Measurements from ENCODE around the gene FGF19. TPM values are rescaled to one million over a fixed set of nuclear protein-coding genes. Genes with fewer than 3 reads are reported as not detected.

The FGF19 gene
- polyA plus RNA-seq, 1 donor from 2014 or later, result 4.6 TPM

- Histone ChIP-seq H3K79me2 (replicated peaks; ENCODE audit: insufficient read depth, low read length) (no peaks in the 10 kb centered on the region), H3K27me3 (ENCODE audit: insufficient read depth, low read depth, low read length) (no peaks in the 10 kb centered on the region), H3K9me3 (ENCODE audit: low read length) (no peaks in the 10 kb centered on the region), H3K9me2 (ENCODE audit: insufficient read depth, low read length) (no peaks in the 10 kb centered on the region), H3K4me2 (ENCODE audit: low read length) (no peak overlapping the region), H3K27ac (ENCODE audit: low read length) (no peak overlapping the region), H3K9ac (ENCODE audit: low read length) (no peak overlapping the region), H3F3A (ENCODE audit: insufficient read depth, low read length, poor library complexity, severe bottlenecking) (no peaks in the 10 kb centered on the region), H3K36me3 (ENCODE audit: insufficient read depth, low read length) (no peaks in the 10 kb centered on the region), H3K4me3 (ENCODE audit: low read length) (no peak overlapping the region), H4K20me1 (ENCODE audit: insufficient read depth) (no peaks in the 10 kb centered on the region), H2AFZ (ENCODE audit: low read depth, low read length) (no peak overlapping the region)
- no peak for TF ChIP-seq CTCF (IDR thresholded peaks at IDR 0.05; ENCODE audit: poor library complexity, severe bottlenecking)
Measured at GRCh38 chr11:69716891-69717747, 13.3 kb upstream of the FGF19 start.

GRCh38 chr11:69716099-69716498, 12.3 kb upstream of the FGF19 start:
- H3F3A ChIP-seq (ENCODE audit: insufficient read depth, low read length, poor library complexity, severe bottlenecking), result no peaks in the 10 kb centered on the region
- H3K27me3 ChIP-seq (ENCODE audit: insufficient read depth, low read depth, low read length), result no peaks in the 10 kb centered on the region
- no peaks in the 10 kb centered on the region for H3K36me3 ChIP-seq (ENCODE audit: insufficient read depth, low read length)

More at GRCh38 chr11:69716099-69716498, 12.3 kb upstream of the FGF19 start:
- Histone ChIP-seq H3K4me3 (ENCODE audit: low read length) (no peak overlapping the region), H3K9me2 (ENCODE audit: insufficient read depth, low read length) (no peaks in the 10 kb centered on the region), H2AFZ (ENCODE audit: low read depth, low read length) (no peak overlapping the region), H3K79me2 (replicated peaks; ENCODE audit: insufficient read depth, low read length) (no peaks in the 10 kb centered on the region), H3K4me2 (ENCODE audit: low read length) (no peak overlapping the region), H4K20me1 (ENCODE audit: insufficient read depth) (no peaks in the 10 kb centered on the region), H3K9me3 (ENCODE audit: low read length) (no peaks in the 10 kb centered on the region), H3K27ac (ENCODE audit: low read length) (no peak overlapping the region), H3K9ac (ENCODE audit: low read length) (no peak overlapping the region)
- TF ChIP-seq MXI1 (conservative IDR thresholded peaks at IDR 0.05; ENCODE audit: poor library complexity, severe bottlenecking) (no peak), TAF1 (IDR thresholded peaks at IDR 0.05; ENCODE audit: low read depth) (no peak), EP300 (conservative IDR thresholded peaks at IDR 0.05; ENCODE audit: poor library complexity, severe bottlenecking) (no peak), CTCF (IDR thresholded peaks at IDR 0.05; ENCODE audit: poor library complexity, severe bottlenecking) (no peak), RAD21 (conservative IDR thresholded peaks at IDR 0.05) (no peak), EZH2 (IDR thresholded peaks at IDR 0.05; ENCODE audit: borderline replicate concordance, insufficient read depth, low read length, poor library complexity, severe bottlenecking) (no peak), REST (IDR thresholded peaks at IDR 0.05; ENCODE audit: borderline replicate concordance) (no peak), SMC3 (conservative IDR thresholded peaks at IDR 0.05; ENCODE audit: poor library complexity) (no peak), POLR2AphosphoS5 (IDR thresholded peaks at IDR 0.05) (no peak)
